IMR-90 (cell line): ENCODE measurements around the gene ING2.

Experiments
- BHLHE40 ChIP-seq: fragments of 150-350 bp; IDR thresholded peaks from 2 replicates; pipeline ENCODE4 v1.6.1; 2016; ENCODE audit warnings: mild to moderate bottlenecking, low read depth, low read length
- ELK1 ChIP-seq: fragments of 150-350 bp; IDR thresholded peaks from 2 replicates; pipeline ENCODE4 v1.6.1; 2016; ENCODE audit warnings: low read depth, mild to moderate bottlenecking, low read length, moderate library complexity, borderline replicate concordance
- FOS ChIP-seq: fragments of 150-350 bp; IDR thresholded peaks from 2 replicates; pipeline ENCODE4 v1.6.1; 2016; ENCODE audit warnings: low read depth, low read length
- MAFK ChIP-seq: IDR thresholded peaks from 2 replicates; pipeline ENCODE4 v1.6.1; 2012; ENCODE audit warnings: low read depth, low read length, improper control_type of control experiment
- MAZ ChIP-seq: IDR thresholded peaks from 2 replicates; pipeline ENCODE4 v1.6.1; 2012; ENCODE audit warnings: low read depth, mild to moderate bottlenecking, low read length, improper control_type of control experiment, moderate library complexity, borderline replicate concordance
- MXI1 ChIP-seq: IDR thresholded peaks from 2 replicates; pipeline ENCODE4 v1.6.1; 2012; ENCODE audit warnings: low read depth, mild to moderate bottlenecking, low read length, moderate library complexity, borderline replicate concordance
- NFE2L2 ChIP-seq: fragments of 150-350 bp; IDR thresholded peaks from 2 replicates; pipeline ENCODE4 v1.6.1; 2016; ENCODE audit warnings: low read depth, mild to moderate bottlenecking, low read length
- POLR2A ChIP-seq: IDR thresholded peaks from 2 replicates; pipeline ENCODE4 v1.6.1; 2012; ENCODE audit warnings: mild to moderate bottlenecking, low read depth, low read length
- RAD21 ChIP-seq: IDR thresholded peaks from 2 replicates; pipeline ENCODE4 v1.6.1; 2012; ENCODE audit warnings: low read length, improper control_type of control experiment
- RCOR1 ChIP-seq: IDR thresholded peaks from 2 replicates; pipeline ENCODE4 v1.6.1; 2012; ENCODE audit warnings: mild to moderate bottlenecking, low read length, improper control_type of control experiment; ENCODE audit not compliant: insufficient replicate concordance
- RFX5 ChIP-seq: IDR thresholded peaks from 2 replicates; pipeline ENCODE4 v1.8.0; 2012; ENCODE audit warnings: low read depth, mild to moderate bottlenecking, low read length, moderate library complexity
- SMC3 ChIP-seq: fragments of 150-350 bp; IDR thresholded peaks from 2 replicates; pipeline ENCODE4 v1.6.1; 2016; ENCODE audit warnings: low read depth, mild to moderate bottlenecking, antibody characterized with exemption, low read length, moderate library complexity
- USF2 ChIP-seq: fragments of 150-350 bp; IDR thresholded peaks from 2 replicates; pipeline ENCODE4 v1.6.1; 2017; ENCODE audit warnings: mild to moderate bottlenecking, antibody characterized with exemption, low read length, low read depth
- TF ChIP-seq, protein P1 (sequence below): conservative IDR thresholded peaks from 2 replicates; pipeline ENCODE4 v1.5.1; 2012; ENCODE audit warnings: mild to moderate bottlenecking, low read depth, low read length, improper control_type of control experiment

GRCh38 chr4:183499389-183499788 is 5.5 kb upstream of the ING2 start:
- TF ChIP-seq, protein P1, sequence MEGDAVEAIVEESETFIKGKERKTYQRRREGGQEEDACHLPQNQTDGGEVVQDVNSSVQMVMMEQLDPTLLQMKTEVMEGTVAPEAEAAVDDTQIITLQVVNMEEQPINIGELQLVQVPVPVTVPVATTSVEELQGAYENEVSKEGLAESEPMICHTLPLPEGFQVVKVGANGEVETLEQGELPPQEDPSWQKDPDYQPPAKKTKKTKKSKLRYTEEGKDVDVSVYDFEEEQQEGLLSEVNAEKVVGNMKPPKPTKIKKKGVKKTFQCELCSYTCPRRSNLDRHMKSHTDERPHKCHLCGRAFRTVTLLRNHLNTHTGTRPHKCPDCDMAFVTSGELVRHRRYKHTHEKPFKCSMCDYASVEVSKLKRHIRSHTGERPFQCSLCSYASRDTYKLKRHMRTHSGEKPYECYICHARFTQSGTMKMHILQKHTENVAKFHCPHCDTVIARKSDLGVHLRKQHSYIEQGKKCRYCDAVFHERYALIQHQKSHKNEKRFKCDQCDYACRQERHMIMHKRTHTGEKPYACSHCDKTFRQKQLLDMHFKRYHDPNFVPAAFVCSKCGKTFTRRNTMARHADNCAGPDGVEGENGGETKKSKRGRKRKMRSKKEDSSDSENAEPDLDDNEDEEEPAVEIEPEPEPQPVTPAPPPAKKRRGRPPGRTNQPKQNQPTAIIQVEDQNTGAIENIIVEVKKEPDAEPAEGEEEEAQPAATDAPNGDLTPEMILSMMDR = no peak
- no peak for TF ChIP-seq POLR2A
- no peak for TF ChIP-seq SMC3
- no peak for TF ChIP-seq MAFK
- no peak for TF ChIP-seq BHLHE40
- no peak for TF ChIP-seq MXI1
- no peak for TF ChIP-seq RFX5
- TF ChIP-seq USF2 = no peak
- TF ChIP-seq FOS = no peak
- no peak for TF ChIP-seq RCOR1
- no peak for TF ChIP-seq MAZ
- no peak for TF ChIP-seq RAD21
- no peak for TF ChIP-seq NFE2L2
- TF ChIP-seq ELK1 = no peak
